ENCODE results near the gene CCDC60.

The CCDC60 gene

DNA sequence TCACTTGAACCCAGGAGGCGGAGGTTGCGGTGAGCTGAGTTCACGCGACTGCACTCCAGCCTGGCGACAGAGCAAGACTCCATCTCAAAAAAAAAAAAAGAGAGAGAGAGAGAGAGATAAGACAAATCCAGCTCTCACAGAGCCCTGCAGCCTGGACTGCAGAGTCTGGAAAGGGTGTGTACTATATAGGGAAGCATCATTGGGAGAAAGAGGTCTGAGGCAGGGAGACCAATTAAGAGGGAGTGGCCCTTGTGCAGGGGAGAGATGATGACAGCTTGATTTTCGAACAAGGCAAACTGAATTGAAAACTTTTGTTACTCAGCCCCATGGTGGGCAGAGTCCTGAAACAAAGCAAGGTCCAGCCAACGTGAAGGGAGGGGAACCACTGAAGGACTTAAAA is 116.2 kb downstream of the CCDC60 start:
- no peaks in the 10 kb centered on the region for H3K4me1 ChIP-seq (ENCODE audit: insufficient read depth, low read length)
- no peak overlapping the region for H3K4me3 ChIP-seq (ENCODE audit: low read length)
- no peak overlapping the region for H3K27ac ChIP-seq (ENCODE audit: low read length)
- H3K9ac ChIP-seq (ENCODE audit: low read depth, low read length), result no peak overlapping the region
- H3K9me3 ChIP-seq (ENCODE audit: insufficient read depth, low read depth, low read length), result no peaks in the 10 kb centered on the region
- H3K36me3 ChIP-seq (ENCODE audit: insufficient read depth, low read depth, low read length), result no peaks in the 10 kb centered on the region
- no peaks in the 10 kb centered on the region for H3K27me3 ChIP-seq (ENCODE audit: insufficient read depth, low read length)

DNA sequence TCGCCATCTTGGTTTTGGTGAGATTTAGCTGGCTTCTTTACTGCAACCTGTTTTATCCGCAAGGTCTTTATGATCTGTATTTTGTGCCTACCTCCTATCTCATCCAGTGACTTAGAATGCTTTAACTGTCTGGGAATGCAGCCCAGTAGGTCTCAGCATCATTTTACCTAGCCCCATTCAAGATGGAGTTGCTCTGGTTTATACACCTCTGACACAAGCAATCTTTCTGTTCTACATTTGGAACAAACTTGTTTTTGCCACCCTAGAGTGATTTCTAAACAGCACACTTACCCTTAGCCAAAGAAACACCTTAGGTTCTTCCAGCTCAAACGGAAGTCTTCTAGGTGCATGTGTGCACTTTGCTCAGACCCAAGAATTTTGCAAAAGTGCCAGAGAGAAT is 122.3 kb downstream of the CCDC60 start:
- Histone ChIP-seq H3K27ac (ENCODE audit: low read length) (no peak overlapping the region), H3K4me1 (ENCODE audit: insufficient read depth, low read length) (peaks cover 16% of the 10 kb centered on the region), H3K4me3 (ENCODE audit: low read length) (no peak overlapping the region), H3K9me3 (ENCODE audit: insufficient read depth, low read depth, low read length) (0 out of 2 replicates have a peak, but pooled peaks cover 5% of the 10 kb centered on the region), H3K36me3 (ENCODE audit: insufficient read depth, low read depth, low read length) (no peaks in the 10 kb centered on the region), H3K9ac (ENCODE audit: low read depth, low read length) (no peak overlapping the region), H3K27me3 (ENCODE audit: insufficient read depth, low read length) (no peaks in the 10 kb centered on the region)

DNA sequence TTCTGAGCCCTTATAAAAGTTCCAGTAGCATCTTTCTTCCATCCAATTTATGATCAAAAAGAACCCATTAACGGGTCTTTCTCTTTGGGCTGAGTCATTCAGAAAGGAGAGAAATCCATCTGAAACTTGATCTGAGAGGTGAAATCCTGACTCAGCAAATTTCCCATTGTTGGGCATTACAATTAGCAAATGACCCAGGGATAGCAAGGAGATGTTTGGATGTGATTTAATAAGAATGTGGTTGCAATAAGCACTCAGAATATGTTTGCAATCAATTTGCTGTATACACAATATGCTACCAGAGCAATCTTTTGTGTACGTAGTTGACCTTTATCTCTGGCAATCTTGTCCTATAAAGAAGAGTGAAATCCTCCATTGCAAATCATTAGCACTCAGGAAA is 122.7 kb downstream of the CCDC60 start:
- no peaks in the 10 kb centered on the region for H3K36me3 ChIP-seq (ENCODE audit: insufficient read depth, low read depth, low read length)
- peaks cover 16% of the 10 kb centered on the region for H3K4me1 ChIP-seq (ENCODE audit: insufficient read depth, low read length)
- no peak overlapping the region for H3K9ac ChIP-seq (ENCODE audit: low read depth, low read length)
- H3K27me3 ChIP-seq (ENCODE audit: insufficient read depth, low read length), result no peaks in the 10 kb centered on the region
- H3K9me3 ChIP-seq (ENCODE audit: insufficient read depth, low read depth, low read length), result 0 out of 2 replicates have a peak, but pooled peaks cover 5% of the 10 kb centered on the region
- H3K27ac ChIP-seq (ENCODE audit: low read length), result no peak overlapping the region
- H3K4me3 ChIP-seq (ENCODE audit: low read length), result no peak overlapping the region

DNA sequence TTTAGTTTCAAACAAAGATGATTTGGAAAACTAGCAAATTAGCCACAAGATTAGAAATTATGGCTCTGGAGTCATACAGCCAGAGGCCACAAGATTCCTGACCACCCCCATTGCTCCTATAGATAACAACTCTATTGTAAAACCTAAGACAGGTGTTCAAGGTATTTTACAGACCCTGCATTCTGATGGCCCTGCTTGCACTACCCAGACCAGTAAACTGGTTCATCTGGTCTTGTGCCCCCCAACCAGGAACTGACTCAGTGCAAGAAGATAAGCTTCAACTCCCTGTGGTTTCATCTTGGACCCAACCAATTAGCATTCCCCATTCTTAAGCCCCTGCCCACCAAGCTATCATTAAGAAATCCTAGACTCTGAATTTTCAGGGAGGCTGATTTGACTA is 125.0 kb downstream of the CCDC60 start:
- no peaks in the 10 kb centered on the region for H3K36me3 ChIP-seq (ENCODE audit: insufficient read depth, low read depth, low read length)
- H3K4me1 ChIP-seq (ENCODE audit: insufficient read depth, low read length), result peaks cover 16% of the 10 kb centered on the region
- no peak overlapping the region for H3K4me3 ChIP-seq (ENCODE audit: low read length)
- H3K27ac ChIP-seq (ENCODE audit: low read length), result no peak overlapping the region
- no peaks in the 10 kb centered on the region for H3K27me3 ChIP-seq (ENCODE audit: insufficient read depth, low read length)
- no peak overlapping the region for H3K9ac ChIP-seq (ENCODE audit: low read depth, low read length)
- H3K9me3 ChIP-seq (ENCODE audit: insufficient read depth, low read depth, low read length), result 0 out of 2 replicates have a peak, but pooled peaks cover 5% of the 10 kb centered on the region

DNA sequence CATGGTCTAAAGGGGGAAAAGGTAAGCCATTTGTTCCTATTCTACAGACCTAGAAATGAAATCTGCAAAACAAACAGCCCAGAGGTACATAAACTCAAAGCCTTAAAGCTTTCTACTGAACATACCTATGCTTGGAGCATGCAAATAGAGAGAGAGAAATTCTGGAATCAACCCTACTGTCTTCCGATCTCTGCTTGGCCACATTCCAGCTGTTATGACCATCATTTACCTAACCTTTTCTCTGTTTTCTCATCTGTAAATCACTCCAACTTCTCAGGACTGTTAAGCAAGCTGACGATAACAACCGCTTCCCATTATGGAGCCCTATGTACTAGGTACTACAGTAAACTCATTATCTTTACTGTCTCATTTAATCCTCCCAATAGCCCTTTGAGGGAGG is 126.3 kb downstream of the CCDC60 start:
- Histone ChIP-seq H3K4me3 (ENCODE audit: low read length) (no peak overlapping the region), H3K27ac (ENCODE audit: low read length) (no peak overlapping the region), H3K27me3 (ENCODE audit: insufficient read depth, low read length) (no peaks in the 10 kb centered on the region), H3K9ac (ENCODE audit: low read depth, low read length) (no peak overlapping the region), H3K9me3 (ENCODE audit: insufficient read depth, low read depth, low read length) (0 out of 2 replicates have a peak, but pooled peaks cover 5% of the 10 kb centered on the region), H3K36me3 (ENCODE audit: insufficient read depth, low read depth, low read length) (no peaks in the 10 kb centered on the region), H3K4me1 (ENCODE audit: insufficient read depth, low read length) (peaks cover 16% of the 10 kb centered on the region)

DNA sequence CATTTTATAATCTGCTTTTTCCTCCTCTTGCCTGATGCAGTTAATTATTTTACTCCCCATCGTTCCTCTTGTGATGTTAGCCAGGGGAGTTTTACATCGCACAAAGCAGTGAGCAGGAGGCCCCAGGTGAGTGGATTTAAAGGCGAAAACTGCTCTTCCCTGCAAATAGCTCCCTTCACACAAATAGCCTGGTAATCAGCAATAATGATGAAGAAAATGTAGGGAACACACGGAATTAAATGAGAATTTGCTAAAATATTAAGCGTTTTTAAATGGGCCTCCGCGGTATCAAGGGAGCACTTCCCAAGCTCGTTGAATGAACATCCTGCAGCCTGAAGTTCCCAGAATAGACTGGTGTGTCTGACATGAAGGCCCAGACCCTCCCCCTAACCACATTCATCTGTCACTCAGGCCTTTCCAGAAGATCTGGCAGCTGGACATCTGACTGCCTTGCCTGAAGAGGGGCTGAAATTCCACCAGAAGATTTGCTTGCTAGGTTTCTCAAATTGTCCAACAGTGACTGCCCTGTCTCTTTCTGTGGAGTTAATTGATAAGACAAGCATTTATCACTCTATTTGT is 127.2 kb downstream of the CCDC60 start:
- Histone ChIP-seq H3K9me3 (ENCODE audit: insufficient read depth, low read depth, low read length) (0 out of 2 replicates have a peak, but pooled peaks cover 5% of the 10 kb centered on the region), H3K9ac (ENCODE audit: low read depth, low read length) (no peak overlapping the region), H3K27me3 (ENCODE audit: insufficient read depth, low read length) (no peaks in the 10 kb centered on the region)

DNA sequence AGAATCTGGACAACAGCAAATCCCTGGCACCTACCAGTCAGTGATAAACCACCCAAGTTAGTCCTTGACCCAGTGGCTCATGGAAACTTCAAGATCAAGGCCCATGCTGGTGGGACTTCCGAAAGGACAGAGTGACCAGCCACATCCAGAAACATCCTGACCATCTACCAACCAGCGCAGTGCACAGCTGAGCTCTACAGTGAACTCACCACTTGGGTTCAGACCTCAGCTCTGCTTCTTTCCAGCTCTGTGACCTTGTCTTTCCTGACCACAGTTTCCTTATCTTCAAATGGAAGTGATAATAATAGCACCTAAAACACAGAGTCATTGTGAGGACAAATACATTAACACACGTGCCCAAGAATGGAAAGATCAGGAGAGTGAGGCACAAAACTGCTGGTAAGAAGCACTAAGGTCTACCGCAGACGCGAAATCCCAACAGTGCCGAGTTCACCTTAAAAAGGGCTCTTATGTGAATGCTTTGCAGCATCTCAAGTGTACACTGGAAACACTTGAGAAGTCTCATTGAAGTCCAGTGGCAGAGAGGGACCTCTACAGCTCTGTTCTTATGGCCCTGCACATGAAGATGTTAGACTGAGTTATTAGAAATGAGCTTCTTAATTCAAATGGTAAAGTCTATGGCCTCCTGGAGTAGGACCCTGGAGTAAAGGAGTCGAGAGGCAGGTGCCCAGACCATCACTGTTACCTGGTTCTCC is 128.8 kb downstream of the CCDC60 start:
- Histone ChIP-seq H3K27me3 (ENCODE audit: insufficient read depth, low read length) (no peaks in the 10 kb centered on the region), H3K9ac (ENCODE audit: low read depth, low read length) (no peak overlapping the region), H3K9me3 (ENCODE audit: insufficient read depth, low read depth, low read length) (peaks cover 9% of the 10 kb centered on the region; the same call in 1 of the 2 replicates), H3K4me3 (ENCODE audit: low read length) (no peak overlapping the region), H3K27ac (ENCODE audit: low read length) (no peak overlapping the region), H3K4me1 (ENCODE audit: insufficient read depth, low read length) (no peaks in the 10 kb centered on the region), H3K36me3 (ENCODE audit: insufficient read depth, low read depth, low read length) (no peaks in the 10 kb centered on the region)

More for the DNA sequence above, 127.2 kb downstream of the CCDC60 start:
- H3K36me3 ChIP-seq (ENCODE audit: insufficient read depth, low read depth, low read length), result no peaks in the 10 kb centered on the region
- H3K4me1 ChIP-seq (ENCODE audit: insufficient read depth, low read length), result peaks cover 14% of the 10 kb centered on the region
- no peak overlapping the region for H3K27ac ChIP-seq (ENCODE audit: low read length)
- H3K4me3 ChIP-seq (ENCODE audit: low read length), result no peak overlapping the region

DNA sequence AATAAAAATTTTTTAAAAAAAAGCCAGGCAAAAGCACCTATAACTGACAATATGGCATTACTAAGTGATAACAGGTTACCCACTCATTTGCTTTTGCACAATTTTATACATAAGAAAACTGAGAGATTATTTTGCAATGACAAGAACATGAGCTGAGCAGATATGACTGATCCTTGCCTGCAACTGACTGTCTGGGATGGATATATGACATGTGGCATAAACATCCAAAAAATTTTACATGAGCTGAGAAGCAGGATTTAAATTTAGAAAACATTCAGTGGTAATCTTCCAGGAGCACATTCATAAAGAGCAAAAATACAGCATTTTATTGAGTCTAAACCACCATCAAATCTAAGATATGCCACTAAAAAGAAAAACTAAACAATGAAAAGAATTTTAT is 133.8 kb downstream of the CCDC60 start:
- Histone ChIP-seq H3K27ac (ENCODE audit: low read length) (no peak overlapping the region), H3K4me3 (ENCODE audit: low read length) (no peak overlapping the region), H3K27me3 (ENCODE audit: insufficient read depth, low read length) (no peaks in the 10 kb centered on the region), H3K36me3 (ENCODE audit: insufficient read depth, low read depth, low read length) (no peaks in the 10 kb centered on the region), H3K9me3 (ENCODE audit: insufficient read depth, low read depth, low read length) (peaks cover 5% of the 10 kb centered on the region; the same call in 1 of the 2 replicates), H3K4me1 (ENCODE audit: insufficient read depth, low read length) (no peaks in the 10 kb centered on the region), H3K9ac (ENCODE audit: low read depth, low read length) (no peak overlapping the region)

DNA sequence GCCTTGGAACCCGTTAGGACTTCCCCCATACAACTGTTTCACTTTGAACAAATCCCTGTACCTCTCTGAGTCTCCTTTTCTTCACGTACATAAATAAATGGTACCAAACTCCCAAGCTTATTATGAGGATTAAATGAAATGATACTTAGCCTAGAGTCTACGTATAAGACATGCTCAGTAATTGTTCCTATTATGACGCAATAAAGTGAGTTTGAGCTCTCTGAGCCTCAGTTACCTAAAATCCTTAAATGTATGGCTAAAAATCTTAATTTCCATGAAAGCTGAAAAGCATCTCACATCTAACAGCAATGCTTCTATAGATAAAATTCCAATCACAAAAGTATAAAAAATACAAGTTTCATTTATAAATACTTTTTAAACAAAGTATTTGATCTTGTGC is 141.1 kb downstream of the CCDC60 start:
- no peaks in the 10 kb centered on the region for H3K4me1 ChIP-seq (ENCODE audit: insufficient read depth, low read length)
- no peaks in the 10 kb centered on the region for H3K36me3 ChIP-seq (ENCODE audit: insufficient read depth, low read depth, low read length)
- H3K4me3 ChIP-seq (ENCODE audit: low read length), result no peak overlapping the region
- H3K9ac ChIP-seq (ENCODE audit: low read depth, low read length), result no peak overlapping the region
- H3K27me3 ChIP-seq (ENCODE audit: insufficient read depth, low read length), result no peaks in the 10 kb centered on the region
- no peak overlapping the region for H3K27ac ChIP-seq (ENCODE audit: low read length)
- no peaks in the 10 kb centered on the region for H3K9me3 ChIP-seq (ENCODE audit: insufficient read depth, low read depth, low read length)

DNA sequence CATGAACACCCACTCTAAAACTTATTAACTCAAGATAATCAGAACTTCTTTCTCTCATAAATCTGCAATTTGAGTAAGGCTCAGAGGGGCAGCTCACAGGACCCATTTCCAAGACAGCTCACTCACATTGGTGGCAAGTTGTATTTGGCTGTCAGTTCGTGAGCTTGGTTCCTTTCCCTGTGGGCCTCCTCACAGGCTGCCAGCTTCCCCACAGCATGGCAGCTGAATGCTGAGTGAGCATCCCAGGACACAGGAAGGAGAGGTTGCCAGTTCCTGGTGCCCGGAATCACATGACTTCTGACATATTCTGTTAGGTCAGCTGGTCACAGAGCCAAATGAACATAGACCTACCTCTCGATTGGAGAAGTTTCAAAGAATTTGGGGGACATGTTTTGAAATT is 142.4 kb downstream of the CCDC60 start:
- Histone ChIP-seq H3K27me3 (ENCODE audit: insufficient read depth, low read length) (no peaks in the 10 kb centered on the region), H3K9me3 (ENCODE audit: insufficient read depth, low read depth, low read length) (no peaks in the 10 kb centered on the region), H3K4me3 (ENCODE audit: low read length) (no peak overlapping the region), H3K4me1 (ENCODE audit: insufficient read depth, low read length) (no peaks in the 10 kb centered on the region), H3K9ac (ENCODE audit: low read depth, low read length) (no peak overlapping the region), H3K36me3 (ENCODE audit: insufficient read depth, low read depth, low read length) (no peaks in the 10 kb centered on the region), H3K27ac (ENCODE audit: low read length) (no peak overlapping the region)

DNA sequence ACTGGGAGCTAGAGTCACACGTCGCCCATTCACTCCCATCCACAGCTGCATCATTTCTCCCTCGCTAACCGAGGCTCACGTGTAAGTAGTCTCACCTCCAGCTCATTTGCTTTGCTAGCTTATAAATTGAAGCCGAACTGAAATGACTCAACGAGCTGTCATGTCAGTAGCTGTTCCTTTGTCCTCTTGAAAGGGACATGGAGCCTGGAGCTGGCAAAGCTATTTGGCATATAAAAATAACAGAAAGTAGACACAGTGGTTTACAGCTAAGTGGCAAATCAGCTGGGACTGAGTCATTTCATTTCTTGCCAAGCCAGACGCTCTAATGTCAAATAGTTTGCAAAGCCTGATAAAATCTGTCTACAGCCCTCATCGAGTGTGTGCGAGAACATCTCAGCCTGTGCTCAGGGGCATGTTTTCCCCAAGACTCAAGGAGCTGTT is 144.6 kb downstream of the CCDC60 start:
- Histone ChIP-seq H3K9me3 (ENCODE audit: insufficient read depth, low read depth, low read length) (no peaks in the 10 kb centered on the region), H3K27me3 (ENCODE audit: insufficient read depth, low read length) (no peaks in the 10 kb centered on the region), H3K4me3 (ENCODE audit: low read length) (no peak overlapping the region), H3K36me3 (ENCODE audit: insufficient read depth, low read depth, low read length) (no peaks in the 10 kb centered on the region), H3K4me1 (ENCODE audit: insufficient read depth, low read length) (no peaks in the 10 kb centered on the region), H3K27ac (ENCODE audit: low read length) (no peak overlapping the region), H3K9ac (ENCODE audit: low read depth, low read length) (no peak overlapping the region)

DNA sequence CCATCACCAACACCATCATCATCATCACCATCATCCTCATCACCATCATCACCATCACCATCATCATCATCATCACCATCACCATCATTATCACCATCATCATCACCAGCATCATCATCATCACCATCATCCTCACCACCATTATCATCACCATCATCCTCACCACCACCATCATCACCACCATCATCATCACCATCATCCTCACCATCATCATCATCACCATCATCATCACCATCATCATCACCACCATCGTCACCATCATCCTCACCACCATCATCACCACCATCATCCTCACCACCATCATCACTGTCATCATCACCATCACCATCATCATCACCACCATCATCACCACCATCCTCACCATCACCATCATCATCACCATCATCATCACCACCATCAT is 146.0 kb downstream of the CCDC60 start:
- H3K27me3 ChIP-seq (ENCODE audit: insufficient read depth, low read length), result no peaks in the 10 kb centered on the region
- H3K4me3 ChIP-seq (ENCODE audit: low read length), result no peak overlapping the region
- H3K4me1 ChIP-seq (ENCODE audit: insufficient read depth, low read length), result no peaks in the 10 kb centered on the region
- no peak overlapping the region for H3K27ac ChIP-seq (ENCODE audit: low read length)
- no peaks in the 10 kb centered on the region for H3K9me3 ChIP-seq (ENCODE audit: insufficient read depth, low read depth, low read length)
- H3K9ac ChIP-seq (ENCODE audit: low read depth, low read length), result no peak overlapping the region
- no peaks in the 10 kb centered on the region for H3K36me3 ChIP-seq (ENCODE audit: insufficient read depth, low read depth, low read length)

Measured in iPS-20b (cell line).